GM12872 (cell line): Measurements from ENCODE around the gene CDK16.

Source experiments
- CTCF ChIP-seq: IDR thresholded peaks from 3 replicates; pipeline ENCODE4 v1.5.1; 2011; ENCODE audit warnings: low read depth, mild to moderate bottlenecking, low read length, moderate library complexity; ENCODE audit not compliant: insufficient read depth

CDK16 gene

GRCh38 chrX:47218280-47218919, at the start of gene CDK16:
TSS of gene CDK16 (plus strand) at chrX:47218681. CDS start at chrX:47223558, 4,877 bp downstream.
- no peak for TF ChIP-seq CTCF

- TF ChIP-seq CTCF = no peak
Measured at GRCh38 chrX:47169273-47169672, 49.2 kb upstream of the CDK16 start.

GRCh38 chrX:47169726-47170515, 48.6 kb upstream of the CDK16 start:
- no peak for TF ChIP-seq CTCF

DNA sequence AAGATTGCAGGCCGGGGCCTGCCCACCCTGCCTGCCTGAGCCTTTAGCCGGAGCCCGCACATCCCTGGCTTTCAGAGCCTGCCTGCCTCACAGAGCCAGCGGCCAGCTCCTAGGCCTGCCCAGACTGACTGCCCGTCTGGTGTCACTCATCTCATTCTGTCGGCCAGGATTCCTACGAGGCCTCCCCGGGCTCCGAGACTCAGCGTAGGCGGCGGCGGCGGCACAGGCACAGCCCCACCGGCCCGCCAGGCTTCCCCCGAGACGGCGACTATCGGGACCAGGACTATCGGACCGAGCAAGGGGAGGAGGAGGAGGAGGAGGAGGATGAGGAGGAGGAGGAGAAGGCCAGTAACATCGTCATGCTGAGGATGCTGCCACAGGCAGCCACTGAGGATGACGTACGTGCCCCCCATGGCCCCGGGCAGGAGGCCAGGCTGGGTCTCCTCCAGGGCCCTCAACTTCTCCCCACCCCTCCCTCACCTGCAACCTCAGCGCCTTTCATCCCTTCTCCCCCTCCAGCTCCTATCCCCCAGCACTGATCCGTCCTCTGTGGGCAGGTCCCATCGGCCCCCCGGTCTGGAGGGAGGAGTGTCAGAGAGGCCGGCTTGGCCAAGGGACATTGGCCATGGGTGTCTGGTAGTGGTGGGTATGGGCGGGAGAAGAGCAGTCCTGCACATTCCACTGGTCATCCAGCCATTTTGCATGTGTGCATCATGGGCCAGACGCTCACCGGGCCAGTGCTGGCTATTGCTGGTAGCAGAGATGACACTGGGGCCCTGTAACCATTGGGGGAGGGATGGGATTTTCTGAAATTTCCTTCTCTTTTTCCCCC, 47.4 kb upstream of the CDK16 start:
- no peak for TF ChIP-seq CTCF

GRCh38 chrX:47171996-47172395, 46.5 kb upstream of the CDK16 start:
- no peak for TF ChIP-seq CTCF

DNA sequence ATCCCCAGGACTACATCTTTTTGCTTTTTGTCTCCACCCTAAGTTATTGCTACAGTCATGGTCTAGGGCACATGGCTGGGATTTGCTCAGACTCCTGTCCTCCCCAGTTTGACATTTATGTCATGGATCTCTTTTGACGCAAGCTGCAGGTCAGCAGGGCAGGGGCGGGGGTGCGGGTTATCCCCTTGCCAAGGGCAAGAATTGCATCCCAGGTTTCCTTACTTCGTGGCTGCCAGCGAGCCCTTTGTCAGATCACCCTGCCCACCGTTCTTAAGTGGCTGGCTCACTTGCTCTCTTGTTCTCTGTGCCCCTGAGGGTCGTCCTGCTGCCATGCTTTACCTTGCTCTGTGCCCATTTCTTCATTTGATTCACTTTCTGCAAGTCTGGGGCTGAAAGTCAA, 45.9 kb upstream of the CDK16 start:
- TF ChIP-seq CTCF = no peak
